Effector memory CD8-positive, alpha-beta T cell (primary cell): ENCODE measurements around the gene LSM5.
"Not testable (repeated sequence)": the region's sequence is repeated elsewhere in the genome, so short reads cannot be mapped to it uniquely, and the experiment has no call there.

Source experiments
- ATAC-seq: fragments of 150-1000 bp; cut with Tn5 transposase; replicated peaks from 2 replicates; pipeline ENCODE4 v1.10.0; 2021; ENCODE audit warnings: mild to moderate bottlenecking, moderate library complexity
- DNase-seq, 3 experiments: peaks; one replicate each; pipeline ENCODE4 v3.0.0; 2021
- H3K27ac Mint-ChIP-seq, 2 donors: one replicate each; pipeline ENCODE4 v1.8.0; 2022; ENCODE audit warnings: mild to moderate bottlenecking in 2 of 2, mixed read lengths in 2 of 2, moderate library complexity in 2 of 2
- H3K27me3 Mint-ChIP-seq, 2 donors: one replicate each; pipeline ENCODE4 v1.8.0; 2022; ENCODE audit warnings: mixed read lengths in 2 of 2
- H3K36me3 Mint-ChIP-seq: one replicate; pipeline ENCODE4 v1.8.0; 2022; ENCODE audit warnings: mild to moderate bottlenecking, moderate library complexity, mixed read lengths; ENCODE audit not compliant: insufficient read depth
- H3K4me1 Mint-ChIP-seq, 2 donors: one replicate each; pipeline ENCODE4 v1.8.0; 2022; ENCODE audit warnings: low read depth in 2 of 2, mixed read lengths in 2 of 2
- H3K4me3 Mint-ChIP-seq, 2 donors: one replicate each; pipeline ENCODE4 v1.8.0; 2022; ENCODE audit warnings: mild to moderate bottlenecking in 2 of 2, mixed read lengths in 2 of 2, moderate library complexity in 2 of 2
- H3K9me3 Mint-ChIP-seq, 2 donors: one replicate each; pipeline ENCODE4 v1.8.0; 2022; ENCODE audit warnings: mixed read lengths in 2 of 2

The LSM5 gene

DNA sequence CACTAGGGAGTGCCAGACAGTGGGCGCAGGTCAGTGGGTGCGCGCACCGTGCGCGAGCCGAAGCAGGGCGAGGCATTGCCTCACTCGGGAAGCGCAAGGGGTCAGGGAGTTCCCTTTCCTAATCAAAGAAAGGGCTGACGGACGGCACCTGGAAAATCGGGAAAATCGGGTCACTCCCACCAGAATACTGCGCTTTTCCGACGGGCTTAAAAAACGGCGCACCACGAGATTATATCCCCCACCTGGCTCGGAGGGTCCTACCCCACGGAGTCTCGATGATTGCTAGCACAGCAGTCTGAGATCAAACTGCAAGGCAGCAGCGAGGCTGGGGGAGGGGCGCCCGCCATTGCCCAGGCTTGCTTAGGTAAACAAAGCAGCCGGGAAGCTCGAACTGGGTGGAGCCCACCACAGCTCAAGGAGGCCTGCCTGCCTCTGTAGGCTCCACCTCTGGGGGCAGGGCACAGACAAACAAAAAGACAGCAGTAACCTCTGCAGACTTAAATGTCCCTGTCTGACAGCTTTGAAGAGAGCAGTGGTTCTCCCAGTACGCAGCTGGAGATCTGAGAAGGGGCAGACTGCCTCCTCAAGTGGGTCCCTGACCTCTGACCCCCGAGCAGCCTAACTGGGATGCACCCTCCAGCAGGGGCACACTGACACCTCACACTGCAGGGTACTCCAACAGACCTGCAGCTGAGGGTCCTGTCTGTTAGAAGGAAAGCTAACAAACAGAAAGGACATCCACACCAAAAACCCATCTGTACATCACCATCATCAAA, 25.4 kb downstream of the LSM5 start:
- not testable (repeated sequence) for H3K4me3 Mint-ChIP-seq, H3K9me3 Mint-ChIP-seq, H3K4me1 Mint-ChIP-seq, DNase-seq, H3K36me3 Mint-ChIP-seq, ATAC-seq, H3K27ac Mint-ChIP-seq
- peaks cover 8 to 19% of the 10 kb centered on the region in 2 donors for H3K27me3 Mint-ChIP-seq

DNA sequence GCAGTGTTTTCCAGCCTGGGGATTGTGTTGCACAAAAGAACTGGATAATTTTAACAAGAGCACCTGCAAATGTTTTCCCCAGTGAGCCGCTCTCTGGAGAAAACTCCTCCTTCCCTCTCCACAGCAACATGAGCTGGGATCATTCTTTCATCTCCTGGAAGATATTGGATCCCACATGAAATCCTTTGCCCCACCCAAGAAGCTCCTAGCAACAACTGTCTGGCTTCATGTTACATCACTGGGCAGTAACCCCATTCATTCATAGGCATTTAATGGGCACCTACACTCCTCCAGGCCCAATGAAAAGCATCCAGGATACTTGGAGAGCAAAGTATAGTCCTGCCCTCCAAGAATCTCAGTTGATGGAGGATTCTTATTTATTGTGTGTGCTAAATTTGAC, 27.2 kb downstream of the LSM5 start:
- no peak for ATAC-seq
- no peaks in the 10 kb centered on the region for H3K9me3 Mint-ChIP-seq
- H3K4me3 Mint-ChIP-seq = no peak overlapping the region
- peaks cover 13 to 27% of the 10 kb centered on the region in 2 donors for H3K27me3 Mint-ChIP-seq
- no peak for DNase-seq
- H3K27ac Mint-ChIP-seq = no peak overlapping the region
- no peaks in the 10 kb centered on the region for H3K4me1 Mint-ChIP-seq
- H3K36me3 Mint-ChIP-seq = no peaks in the 10 kb centered on the region

DNA sequence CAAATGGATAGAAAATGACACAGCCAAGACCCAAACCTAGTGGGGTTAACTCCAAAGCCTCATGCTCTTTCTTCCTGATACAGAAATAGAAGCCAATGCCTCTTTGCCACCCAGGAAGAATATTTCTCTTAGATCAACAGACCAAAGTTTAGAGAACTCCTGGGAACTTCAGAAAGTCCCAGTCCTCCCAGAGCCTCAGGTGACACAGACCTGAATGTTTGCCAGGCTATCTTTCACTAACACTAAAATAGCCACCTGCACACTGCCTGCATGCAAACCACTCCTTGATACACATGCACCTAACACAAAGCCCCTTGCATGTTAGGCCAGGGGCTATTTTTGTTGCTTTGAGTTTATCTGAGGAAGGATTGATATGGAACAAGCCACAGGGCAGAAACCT, 27.7 kb downstream of the LSM5 start:
- Mint-ChIP-seq H3K36me3 (no peaks in the 10 kb centered on the region), H3K9me3 (no peaks in the 10 kb centered on the region), H3K4me3 (no peak overlapping the region), H3K27me3 (peaks cover 16 to 32% of the 10 kb centered on the region in 2 donors), H3K27ac (no peak overlapping the region), H3K4me1 (no peaks in the 10 kb centered on the region)
- DNase-seq (no peak), ATAC-seq (no peak)

DNA sequence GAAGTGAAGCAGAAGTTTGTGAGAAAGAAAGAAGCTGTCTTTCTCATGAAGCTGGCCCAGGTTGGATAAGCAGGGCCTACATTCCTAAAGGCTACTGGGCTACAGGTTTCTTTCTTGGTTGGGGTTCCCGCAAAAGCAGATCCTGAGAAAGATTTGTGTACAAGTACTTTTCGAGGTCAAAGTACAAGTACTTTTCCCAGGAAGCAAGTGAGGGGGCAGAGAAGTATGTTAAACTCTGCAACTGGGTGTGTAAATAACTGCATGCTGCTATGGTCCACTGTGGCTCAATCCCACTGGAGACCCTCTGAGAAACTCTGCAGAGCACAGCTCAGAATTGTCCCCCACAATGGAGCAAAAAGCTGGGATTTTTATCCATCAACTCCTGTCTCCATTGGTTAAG, 28.7 kb downstream of the LSM5 start:
- DNase-seq = no peak
- Mint-ChIP-seq H3K27ac (no peak overlapping the region), H3K4me3 (no peak overlapping the region), H3K36me3 (no peaks in the 10 kb centered on the region), H3K9me3 (no peaks in the 10 kb centered on the region), H3K4me1 (no peaks in the 10 kb centered on the region), H3K27me3 (peaks cover 25 to 42% of the 10 kb centered on the region in 2 donors)
- ATAC-seq = no peak

DNA sequence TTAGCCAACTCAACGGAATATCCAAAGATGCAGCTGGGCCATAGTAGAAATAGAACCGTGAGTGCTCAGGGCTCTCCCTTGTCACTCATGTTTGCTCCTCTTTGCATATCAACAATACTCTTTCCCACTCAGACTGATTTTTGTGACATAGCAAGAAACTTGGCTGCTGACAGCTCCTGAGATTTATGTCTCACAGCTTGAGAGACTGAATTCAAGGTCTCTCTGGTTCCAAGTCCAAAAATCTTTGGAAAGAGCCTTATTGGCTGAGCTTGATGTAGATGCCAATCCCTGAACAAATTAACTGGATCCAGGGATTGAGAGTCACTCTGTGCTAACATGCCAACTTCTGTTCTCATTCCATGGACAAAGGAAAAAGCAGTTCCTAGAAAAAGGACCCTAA, 30.4 kb downstream of the LSM5 start:
- Mint-ChIP-seq H3K4me1 (no peaks in the 10 kb centered on the region), H3K27me3 (peaks cover 26 to 45% of the 10 kb centered on the region in 2 donors)

DNA sequence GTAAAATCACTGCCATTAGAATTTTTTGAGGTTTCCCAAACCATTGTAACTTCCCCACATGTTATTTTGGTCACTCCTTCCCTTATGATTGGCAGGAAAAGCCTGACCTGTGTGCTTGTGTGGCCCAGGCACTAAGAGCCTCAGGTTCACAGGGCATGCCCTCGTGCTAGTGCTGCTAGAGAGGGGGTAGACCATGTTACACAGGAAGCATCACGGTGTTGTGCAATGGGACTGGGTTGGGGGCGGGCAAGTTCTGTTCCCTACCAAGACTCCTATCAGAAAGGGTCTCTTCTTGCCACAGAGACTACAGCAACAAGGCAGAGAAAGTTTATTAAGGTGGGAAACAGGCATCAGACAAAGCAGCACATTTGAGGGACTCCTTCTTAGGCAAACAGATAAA, 32.2 kb downstream of the LSM5 start:
- H3K9me3 Mint-ChIP-seq = no peaks in the 10 kb centered on the region
- H3K27me3 Mint-ChIP-seq = peaks cover 42 to 59% of the 10 kb centered on the region in 2 donors
- no peak for DNase-seq
- no peak for ATAC-seq
- no peaks in the 10 kb centered on the region for H3K36me3 Mint-ChIP-seq
- H3K4me3 Mint-ChIP-seq = no peak overlapping the region
- H3K27ac Mint-ChIP-seq = no peak overlapping the region
- no peaks in the 10 kb centered on the region for H3K4me1 Mint-ChIP-seq

More for the DNA sequence above, 30.4 kb downstream of the LSM5 start:
- Mint-ChIP-seq H3K36me3 (no peaks in the 10 kb centered on the region), H3K4me3 (no peak overlapping the region), H3K9me3 (no peaks in the 10 kb centered on the region), H3K27ac (no peak overlapping the region)
- no peak for DNase-seq
- no peak for ATAC-seq

DNA sequence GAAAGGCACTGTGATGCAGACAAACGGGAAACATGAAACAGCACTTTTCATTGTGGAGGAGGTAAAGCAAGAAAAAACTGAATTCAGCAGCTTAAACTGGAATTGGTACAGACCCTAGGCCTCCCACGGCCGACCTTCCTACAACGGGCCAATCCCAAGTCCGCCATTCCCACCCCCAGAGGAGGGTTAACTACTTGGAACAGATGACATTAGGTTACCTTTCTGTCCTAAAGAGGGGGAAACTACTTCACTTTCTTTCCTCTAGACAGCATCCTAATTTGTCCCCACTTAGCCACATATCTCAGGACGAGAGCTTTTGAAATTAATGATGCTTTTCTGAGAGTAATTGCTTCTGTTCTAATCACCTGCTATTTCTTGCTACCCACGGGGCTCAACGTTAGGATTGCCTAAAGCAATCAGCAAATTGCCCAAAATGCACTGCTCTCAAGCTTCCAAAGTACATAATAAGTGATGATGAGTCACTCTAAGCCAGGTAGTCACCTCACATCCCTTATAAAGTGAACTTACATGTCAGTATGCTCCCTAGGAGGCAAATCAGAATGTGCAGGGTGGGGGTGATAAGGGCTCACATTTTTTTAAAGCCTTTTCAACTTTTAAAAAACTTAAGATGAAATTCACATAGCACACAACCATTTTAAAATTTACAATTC, 36.7 kb downstream of the LSM5 start:
- H3K27me3 Mint-ChIP-seq = peaks cover 37 to 40% of the 10 kb centered on the region in 2 donors
- ATAC-seq (no peak), DNase-seq (no peak)
- H3K4me3 Mint-ChIP-seq = no peak overlapping the region
- peaks cover 0 to 2% of the 10 kb centered on the region in 2 donors for H3K9me3 Mint-ChIP-seq
- no peak overlapping the region for H3K27ac Mint-ChIP-seq
- no peaks in the 10 kb centered on the region for H3K4me1 Mint-ChIP-seq
- H3K36me3 Mint-ChIP-seq = no peaks in the 10 kb centered on the region

DNA sequence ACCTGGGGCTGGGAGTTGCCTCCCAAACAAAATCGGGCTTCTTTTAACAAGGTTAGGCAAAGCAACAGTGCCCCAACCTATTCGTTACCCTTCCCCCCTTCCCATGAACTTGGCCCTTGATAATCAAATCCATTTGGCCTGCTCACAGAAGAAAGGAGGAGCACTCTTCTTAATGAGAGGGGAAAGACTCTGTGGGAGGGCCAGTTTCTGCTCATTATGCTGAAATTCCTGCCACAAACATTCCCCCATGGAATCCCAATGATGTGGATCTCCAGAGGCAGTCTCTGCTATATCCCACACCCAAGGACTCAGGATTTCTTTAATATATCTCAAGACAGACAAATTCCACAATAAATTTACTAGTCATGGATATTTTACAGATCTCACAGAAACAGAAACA, 43.0 kb downstream of the LSM5 start:
- DNase-seq = no peak
- H3K9me3 Mint-ChIP-seq = peaks cover 0 to 2% of the 10 kb centered on the region in 2 donors
- H3K27ac Mint-ChIP-seq = no peak overlapping the region
- ATAC-seq = no peak
- no peaks in the 10 kb centered on the region for H3K4me1 Mint-ChIP-seq
- no peak overlapping the region for H3K4me3 Mint-ChIP-seq
- no peaks in the 10 kb centered on the region for H3K36me3 Mint-ChIP-seq
- peaks cover 6 to 25% of the 10 kb centered on the region in 2 donors for H3K27me3 Mint-ChIP-seq

DNA sequence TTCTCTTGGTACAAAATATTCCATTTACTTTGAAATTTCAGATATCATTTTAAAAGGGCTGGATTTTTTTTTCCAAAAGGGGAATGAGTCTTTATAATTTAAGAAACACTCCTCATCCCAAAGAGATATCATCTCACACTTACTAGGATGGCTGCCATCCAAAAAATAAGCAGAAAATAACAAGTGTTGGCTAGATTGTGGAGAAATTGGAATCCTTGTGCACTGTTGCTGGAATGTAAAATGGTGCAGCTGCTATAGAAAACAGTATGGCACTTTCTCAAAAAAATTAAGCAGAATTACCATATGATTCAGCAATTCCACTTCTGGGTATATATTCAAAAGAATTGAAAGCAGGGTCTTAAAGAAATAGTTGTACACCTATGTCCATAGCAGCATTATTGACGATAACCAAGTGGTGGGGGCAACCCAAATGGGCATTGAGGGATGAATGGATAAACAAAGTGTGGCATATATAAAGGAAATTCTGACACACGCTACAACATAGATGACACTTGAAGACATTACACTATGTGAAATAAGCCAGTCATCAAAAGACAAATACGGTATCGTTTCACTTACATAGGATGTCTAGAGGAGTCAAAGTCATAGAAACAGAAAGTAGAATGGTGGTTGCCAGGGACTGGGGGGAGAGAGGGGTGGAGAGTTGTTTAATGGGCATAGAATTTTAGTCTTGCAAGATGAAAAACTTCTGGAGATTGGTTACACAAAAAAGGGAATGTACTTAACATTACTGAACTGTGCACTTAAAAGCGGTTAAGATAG, 53.8 kb downstream of the LSM5 start:
- DNase-seq (no peak), ATAC-seq (no peak)
- Mint-ChIP-seq H3K9me3 (no peaks in the 10 kb centered on the region), H3K27ac (no peak overlapping the region), H3K27me3 (peaks cover 25 to 35% of the 10 kb centered on the region in 2 donors), H3K4me1 (no peaks in the 10 kb centered on the region), H3K36me3 (no peaks in the 10 kb centered on the region), H3K4me3 (no peak overlapping the region)
